Lower lobe of right lung (tissue), 2 donors: ENCODE data around the gene ASB18. TPM values are rescaled to one million over a fixed set of nuclear protein-coding genes. Genes with fewer than 3 reads are reported as not detected.

Experiments
- ATAC-seq, 2 donors: fragments of 200-7000 bp; cut with Tn5 transposase; one replicate each; pipeline ENCODE4 v1.9.1; 2020 to 2022; ENCODE audit warnings: mild to moderate bottlenecking in 2 of 2, moderate library complexity in 2 of 2
- DNase-seq: peaks from one replicate; pipeline ENCODE4 v3.0.0-alpha.2; 2020
- H3K27ac ChIP-seq: fragments of 200-600 bp; one replicate; pipeline ENCODE4 v1.8.0; 2022
- H3K27me3 ChIP-seq: fragments of 200-600 bp; one replicate; pipeline ENCODE4 v1.8.0; 2022; ENCODE audit warnings: low read depth
- H3K36me3 ChIP-seq: fragments of 200-600 bp; one replicate; pipeline ENCODE4 v1.8.0; 2022; ENCODE audit warnings: mild to moderate bottlenecking
- H3K4me1 ChIP-seq: fragments of 200-600 bp; one replicate; pipeline ENCODE4 v1.8.0; 2022
- H3K4me3 ChIP-seq: fragments of 200-600 bp; one replicate; pipeline ENCODE4 v1.8.0; 2022; ENCODE audit warnings: mild to moderate bottlenecking
- H3K9me3 ChIP-seq: fragments of 200-600 bp; one replicate; pipeline ENCODE4 v1.8.0; 2022
- intact Hi-C: fragments of 100-400 bp; cut with DNase I; formaldehyde crosslinking; loops from one replicate; pipeline ENCODE4 v1.11.0; 2022
- total RNA-seq: library from RNA; stranded (reverse); fragmentation: NEBNext Ultra II Directional; extraction: Animal tissue kit (Norgen Biotek cat#: 25700); gene quantifications from one replicate; pipeline ENCODE4 v1.2.1, GENCODE V29; 2021
- TF ChIP-seq, protein P1 (sequence below): fragments of 200-600 bp; IDR thresholded peaks from one replicate; pipeline ENCODE4 v1.8.0; 2022; ENCODE audit warnings: antibody characterized with exemption, mild to moderate bottlenecking
- donor health status: DM: no; HTN: yes; CAD: no; lungs with severe emphysema.

ASB18 gene
- total RNA-seq, 1 donor from 2014 or later = not detected

DNA sequence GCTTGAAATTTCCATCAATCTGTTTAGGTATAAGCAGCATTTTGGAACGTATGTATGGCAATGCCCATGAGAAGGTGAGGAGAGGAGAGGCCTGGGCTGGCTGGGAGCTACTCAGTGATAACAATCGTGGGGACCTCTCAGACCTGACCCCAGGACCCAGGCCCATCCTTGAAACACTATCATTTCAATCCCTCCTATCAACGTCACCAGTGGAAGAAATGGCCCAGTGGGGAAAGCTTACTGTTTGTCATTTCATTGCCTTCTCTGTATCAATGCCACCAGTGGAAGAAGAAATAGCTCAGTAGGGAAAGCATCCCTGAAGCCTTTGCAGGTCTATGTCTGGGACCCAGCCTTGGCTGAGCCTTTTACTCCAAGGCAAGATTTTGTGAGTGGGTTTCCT is 44.8 kb downstream of the ASB18 start:
- peaks cover 4% of the 10 kb centered on the region for H3K9me3 ChIP-seq
- TF ChIP-seq, protein P1, sequence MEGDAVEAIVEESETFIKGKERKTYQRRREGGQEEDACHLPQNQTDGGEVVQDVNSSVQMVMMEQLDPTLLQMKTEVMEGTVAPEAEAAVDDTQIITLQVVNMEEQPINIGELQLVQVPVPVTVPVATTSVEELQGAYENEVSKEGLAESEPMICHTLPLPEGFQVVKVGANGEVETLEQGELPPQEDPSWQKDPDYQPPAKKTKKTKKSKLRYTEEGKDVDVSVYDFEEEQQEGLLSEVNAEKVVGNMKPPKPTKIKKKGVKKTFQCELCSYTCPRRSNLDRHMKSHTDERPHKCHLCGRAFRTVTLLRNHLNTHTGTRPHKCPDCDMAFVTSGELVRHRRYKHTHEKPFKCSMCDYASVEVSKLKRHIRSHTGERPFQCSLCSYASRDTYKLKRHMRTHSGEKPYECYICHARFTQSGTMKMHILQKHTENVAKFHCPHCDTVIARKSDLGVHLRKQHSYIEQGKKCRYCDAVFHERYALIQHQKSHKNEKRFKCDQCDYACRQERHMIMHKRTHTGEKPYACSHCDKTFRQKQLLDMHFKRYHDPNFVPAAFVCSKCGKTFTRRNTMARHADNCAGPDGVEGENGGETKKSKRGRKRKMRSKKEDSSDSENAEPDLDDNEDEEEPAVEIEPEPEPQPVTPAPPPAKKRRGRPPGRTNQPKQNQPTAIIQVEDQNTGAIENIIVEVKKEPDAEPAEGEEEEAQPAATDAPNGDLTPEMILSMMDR = no peak
- ATAC-seq = no peak
- peaks cover 19% of the 10 kb centered on the region for H3K27me3 ChIP-seq
- intact Hi-C loops = no loop called here
- no peaks in the 10 kb centered on the region for H3K36me3 ChIP-seq
- H3K4me3 ChIP-seq = no peak overlapping the region
- H3K4me1 ChIP-seq = no peaks in the 10 kb centered on the region
- no peak overlapping the region for H3K27ac ChIP-seq
- DNase-seq = no peak

DNA sequence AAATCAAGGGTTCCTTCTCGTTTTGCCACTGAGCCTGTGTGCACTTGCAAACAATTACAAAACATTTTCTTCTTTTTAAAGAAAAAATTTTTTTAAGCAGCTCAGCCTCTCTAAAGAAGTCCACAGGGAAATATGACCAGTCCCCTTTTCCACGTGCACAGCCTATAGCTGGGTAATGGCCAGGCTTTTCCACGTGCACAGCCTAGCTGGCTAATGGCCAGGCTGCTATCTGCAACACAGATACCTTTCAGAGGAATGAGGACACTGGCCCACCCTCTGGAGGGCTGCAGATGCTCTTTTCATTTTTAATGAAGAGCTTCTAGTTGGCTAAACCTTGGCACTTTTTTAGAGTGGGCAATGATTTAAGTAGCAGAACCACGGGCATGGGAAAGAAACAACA is 46.3 kb downstream of the ASB18 start:
- no peak overlapping the region for H3K27ac ChIP-seq
- ATAC-seq (no peak), DNase-seq (no peak)
- TF ChIP-seq, protein P1 = no peak
- no peaks in the 10 kb centered on the region for H3K36me3 ChIP-seq
- intact Hi-C loops = no loop called here
- no peaks in the 10 kb centered on the region for H3K9me3 ChIP-seq
- H3K4me1 ChIP-seq = no peaks in the 10 kb centered on the region
- H3K4me3 ChIP-seq = no peak overlapping the region
- peaks cover 33% of the 10 kb centered on the region for H3K27me3 ChIP-seq

DNA sequence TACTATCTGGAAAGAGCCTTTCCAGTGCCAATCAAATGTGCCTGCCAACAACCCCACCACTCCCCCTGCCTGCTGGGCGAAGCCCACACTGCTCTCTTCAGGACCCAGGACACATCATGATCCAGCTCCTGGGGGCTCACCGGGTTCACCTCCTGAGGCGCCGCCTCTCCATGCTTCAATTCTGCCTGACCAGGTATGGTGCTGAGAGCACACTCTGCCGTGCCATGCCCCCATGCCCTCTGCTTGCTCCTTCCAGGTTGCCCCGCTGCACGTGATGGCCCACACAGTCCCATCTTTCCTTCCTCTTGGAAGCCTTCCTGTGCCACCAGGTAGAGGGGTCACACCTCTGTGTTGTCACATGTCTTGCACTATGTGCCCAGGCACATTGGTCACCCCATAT is 47.5 kb downstream of the ASB18 start:
- H3K36me3 ChIP-seq = no peaks in the 10 kb centered on the region
- TF ChIP-seq, protein P1 = no peak
- H3K9me3 ChIP-seq = no peaks in the 10 kb centered on the region
- no peak overlapping the region for H3K4me3 ChIP-seq
- no peak overlapping the region for H3K27ac ChIP-seq
- intact Hi-C loops = no loop called here
- H3K27me3 ChIP-seq = peaks cover 36% of the 10 kb centered on the region
- H3K4me1 ChIP-seq = no peaks in the 10 kb centered on the region
- ATAC-seq = no peak
- DNase-seq = no peak

DNA sequence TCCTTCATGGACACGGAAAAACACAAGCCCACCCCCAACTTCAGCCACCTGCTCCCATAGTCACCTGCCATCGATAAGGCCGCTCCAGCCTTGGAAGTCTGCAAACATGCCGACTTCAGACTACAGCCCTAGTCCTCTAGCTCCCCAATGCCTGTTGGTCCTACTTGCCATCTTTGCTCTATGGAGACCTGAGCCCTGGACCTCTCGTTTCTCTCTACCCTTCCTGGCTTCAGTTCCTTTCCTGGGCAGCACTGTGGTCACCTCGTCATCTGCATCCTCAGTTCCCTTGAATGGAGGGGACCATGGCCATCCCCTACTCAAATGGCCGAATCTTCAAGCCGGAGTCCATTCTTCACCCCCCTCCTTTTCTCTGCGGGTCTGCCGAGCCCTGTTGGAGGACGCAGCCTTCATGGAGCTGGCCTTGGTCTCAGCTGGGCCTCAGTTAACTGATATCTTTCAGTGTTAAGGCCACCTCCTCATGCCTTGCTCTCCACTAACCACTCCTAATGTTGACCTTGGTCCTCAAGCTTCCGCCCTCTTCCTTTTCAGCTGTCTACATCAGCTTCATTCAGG is 48.4 kb downstream of the ASB18 start:
- H3K27ac ChIP-seq = no peak overlapping the region
- TF ChIP-seq, protein P1 = no peak
- DNase-seq (no peak), ATAC-seq (no peak)
- peaks cover 40% of the 10 kb centered on the region for H3K27me3 ChIP-seq
- intact Hi-C loops = no loop called here
- H3K36me3 ChIP-seq = no peaks in the 10 kb centered on the region
- H3K4me1 ChIP-seq = no peaks in the 10 kb centered on the region
- no peak overlapping the region for H3K4me3 ChIP-seq
- H3K9me3 ChIP-seq = no peaks in the 10 kb centered on the region

DNA sequence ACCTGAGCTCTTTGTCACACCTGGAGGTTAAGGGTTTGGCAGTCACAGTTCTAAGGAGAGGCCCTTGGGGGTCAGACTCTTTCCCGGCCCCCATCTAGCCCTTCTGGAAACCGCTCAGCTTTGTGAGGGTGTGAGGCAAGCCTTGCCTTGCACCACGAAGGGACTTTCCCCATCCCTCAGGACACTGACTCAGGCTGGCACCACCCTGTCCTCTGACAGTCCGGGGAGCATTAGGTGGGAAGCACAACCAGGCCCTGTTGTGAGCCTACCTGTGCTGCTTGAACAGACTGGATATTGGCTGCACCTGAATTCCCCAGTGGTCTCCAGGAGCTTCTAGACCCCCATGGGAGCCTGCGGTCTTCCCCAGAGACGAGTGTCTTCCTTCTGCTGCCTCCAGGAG is 49.0 kb downstream of the ASB18 start:
- TF ChIP-seq, protein P1 = no peak
- ATAC-seq = no peak

More for the DNA sequence above, 49.0 kb downstream of the ASB18 start:
- H3K27ac ChIP-seq = no peak overlapping the region
- H3K4me3 ChIP-seq = no peak overlapping the region
- peaks cover 40% of the 10 kb centered on the region for H3K27me3 ChIP-seq
- intact Hi-C loops = no loop called here
- no peaks in the 10 kb centered on the region for H3K9me3 ChIP-seq
- H3K36me3 ChIP-seq = no peaks in the 10 kb centered on the region
- H3K4me1 ChIP-seq = no peaks in the 10 kb centered on the region
- no peak for DNase-seq
